Measurements from ENCODE around the gene CIB4.
A peak's percentile ranks its signal among the peaks of the same experiment; 100 is the strongest.

CIB4 gene

GRCh38 chr2:26605999-26606846, 34.9 kb downstream of the CIB4 start:
- DNase-seq = no peak

- peak; percentile 35 for DNase-seq
Observed at GRCh38 chr2:26605195-26605998, 35.8 kb downstream of the CIB4 start.

GRCh38 chr2:26602575-26602974, 38.6 kb downstream of the CIB4 start:
- DNase-seq = no peak

GRCh38 chr2:26599387-26599786, 41.8 kb downstream of the CIB4 start:
- no peak for DNase-seq

- no peak for DNase-seq
Observed at GRCh38 chr2:26598996-26599373, 42.2 kb downstream of the CIB4 start.

GRCh38 chr2:26598336-26598995, 42.7 kb downstream of the CIB4 start:
- DNase-seq = no peak

GRCh38 chr2:26597197-26597596, 44.0 kb downstream of the CIB4 start:
- no peak for DNase-seq

- DNase-seq = no peak
Observed at GRCh38 chr2:26595146-26595545, 46.0 kb downstream of the CIB4 start.

- DNase-seq = no peak
Observed at GRCh38 chr2:26591619-26592505, 49.3 kb downstream of the CIB4 start.

- DNase-seq = peak; percentile 23
Observed at GRCh38 chr2:26590980-26591618, 50.1 kb downstream of the CIB4 start.

GRCh38 chr2:26590508-26590907, 50.7 kb downstream of the CIB4 start:
- DNase-seq = no peak

GRCh38 chr2:26588576-26588975, 52.6 kb downstream of the CIB4 start:
- no peak for DNase-seq

- DNase-seq = no peak
Observed at GRCh38 chr2:26587994-26588393, 53.2 kb downstream of the CIB4 start.

- no peak for DNase-seq
Observed at GRCh38 chr2:26585966-26586365, 55.2 kb downstream of the CIB4 start.

GRCh38 chr2:26585100-26585499, 56.1 kb downstream of the CIB4 start:
- DNase-seq = no peak

- DNase-seq = no peak
Observed at GRCh38 chr2:26584656-26585055, 56.5 kb downstream of the CIB4 start.

GRCh38 chr2:26584191-26584590, 57.0 kb downstream of the CIB4 start:
- DNase-seq = no peak

- no peak for DNase-seq
Observed at GRCh38 chr2:26583381-26583911, 57.7 kb downstream of the CIB4 start.

GRCh38 chr2:26582890-26583289, 58.3 kb downstream of the CIB4 start:
- no peak for DNase-seq

- DNase-seq = no peak
Observed at GRCh38 chr2:26581991-26582842, 58.9 kb downstream of the CIB4 start.
